ENCODE results near the gene FRMD3.

Gene FRMD3

DNA sequence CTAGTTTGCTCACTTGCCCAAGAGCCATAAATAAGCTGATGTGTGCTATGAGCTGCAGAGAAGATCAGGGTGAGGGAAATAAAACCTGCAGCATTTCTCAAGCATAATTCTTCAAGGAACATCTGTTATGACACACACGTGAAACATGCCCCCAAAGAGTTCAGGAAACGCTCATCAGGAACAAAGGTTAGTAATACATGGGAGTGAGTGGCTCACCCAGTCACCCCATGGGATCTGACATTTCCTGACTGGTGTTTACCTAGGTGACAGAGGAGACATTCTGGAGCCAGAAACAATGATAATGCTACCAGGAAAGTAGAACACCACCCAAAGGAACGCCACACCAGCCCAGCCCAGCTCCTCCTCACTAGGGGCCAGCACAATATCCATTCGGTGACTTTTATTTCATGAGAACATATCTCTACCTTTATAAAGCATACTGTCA lies 66.0 kb downstream of the FRMD3 start:
- peak; percentile 90 for DNase-seq

DNA sequence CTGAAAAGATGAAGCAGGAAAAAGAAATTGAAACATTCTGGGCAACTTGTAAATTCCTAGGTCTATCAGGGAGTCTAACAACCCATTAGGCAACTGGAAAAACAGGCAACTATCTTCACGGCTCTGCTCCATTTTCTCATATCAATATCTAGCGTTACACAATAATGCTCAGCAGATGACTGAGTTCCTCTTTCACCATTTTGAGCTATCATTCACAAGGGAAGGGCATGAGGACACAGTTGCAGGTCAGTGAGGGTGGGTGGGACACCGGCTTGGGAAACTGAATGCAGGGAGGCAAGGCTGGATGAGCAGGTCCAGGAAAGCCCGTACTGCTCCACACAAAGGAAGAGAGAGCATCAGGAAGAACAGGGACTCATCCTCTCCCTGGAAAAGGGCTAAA lies 67.0 kb downstream of the FRMD3 start:
- DNase-seq: no peak

DNA sequence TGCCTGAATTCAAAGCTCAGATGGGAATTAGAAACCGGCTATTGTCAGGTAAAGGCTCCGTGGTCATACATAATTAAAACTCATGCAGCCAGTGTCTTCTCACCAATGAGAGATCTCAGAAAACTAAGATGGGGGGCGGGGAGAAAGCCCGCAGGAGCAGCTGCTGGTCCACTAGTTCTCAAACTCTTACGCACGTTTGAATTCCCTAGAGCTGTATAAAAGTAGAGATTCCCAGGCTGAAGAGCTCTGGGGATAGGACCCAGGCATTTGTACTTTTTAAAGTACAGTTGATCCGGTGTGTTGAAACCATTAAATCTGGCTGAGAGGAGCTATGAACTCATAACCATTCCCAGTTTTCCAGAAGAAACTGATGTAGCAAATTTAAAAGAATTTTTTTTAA lies 68.5 kb downstream of the FRMD3 start:
- DNase-seq: no peak

DNA sequence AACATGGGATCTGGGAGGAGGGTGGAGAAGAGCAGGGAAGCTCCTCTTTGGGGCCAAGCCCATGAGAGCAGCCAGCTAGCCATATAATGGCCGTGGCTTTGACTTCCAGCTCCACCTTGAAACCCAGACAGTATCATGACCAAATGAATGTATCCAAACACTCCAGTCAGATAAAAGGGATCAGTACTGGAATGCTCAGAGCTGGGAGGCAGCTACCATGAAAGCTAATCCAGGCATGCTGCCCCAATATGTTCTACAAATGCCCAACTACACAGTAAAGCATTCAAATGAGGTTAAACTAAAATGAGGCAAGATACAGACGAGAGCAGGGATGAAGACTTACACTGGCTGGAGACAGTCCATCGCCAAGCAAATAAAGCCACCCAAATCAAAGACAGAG lies 69.4 kb downstream of the FRMD3 start:
- DNase-seq: no peak

DNA sequence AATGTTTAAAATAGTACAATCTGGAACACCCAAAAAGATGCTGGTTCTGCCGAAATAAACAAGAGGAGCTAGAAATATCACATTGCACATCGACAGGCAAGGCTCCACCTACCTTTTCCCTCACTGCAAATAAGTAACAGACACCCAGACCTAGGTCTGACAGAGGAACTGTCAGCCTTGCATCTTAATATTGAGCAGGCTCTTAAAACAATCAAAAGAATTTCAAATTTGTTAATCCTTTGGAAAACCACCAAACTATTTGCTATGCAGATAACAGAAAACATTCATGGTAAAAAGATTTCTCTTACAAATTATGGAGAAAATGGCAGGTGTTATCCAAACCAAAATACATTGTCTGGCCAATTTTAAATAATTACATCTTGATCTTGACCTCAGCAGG lies 71.3 kb downstream of the FRMD3 start:
- DNase-seq: peak; percentile 58

DNA sequence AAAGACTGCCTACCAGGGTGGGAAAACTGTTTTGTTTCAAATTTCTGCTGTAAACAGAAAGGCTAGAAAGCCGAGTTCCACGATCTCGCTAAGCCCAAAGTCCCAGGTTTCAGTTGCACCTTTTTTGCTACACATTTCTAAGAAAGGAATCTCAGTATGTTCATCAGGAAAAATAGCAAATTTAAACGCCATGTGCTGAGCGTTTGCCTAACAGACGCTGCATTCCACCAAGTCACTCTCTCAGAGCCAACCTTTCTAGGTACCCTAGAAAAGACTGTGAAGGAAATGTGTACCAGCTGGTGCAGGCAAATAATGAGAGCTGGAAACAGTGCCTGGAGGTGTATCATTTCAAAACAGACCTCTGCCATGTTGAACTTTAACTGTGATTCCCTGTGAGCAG lies 71.8 kb downstream of the FRMD3 start:
- peak; percentile 72 for DNase-seq

DNA sequence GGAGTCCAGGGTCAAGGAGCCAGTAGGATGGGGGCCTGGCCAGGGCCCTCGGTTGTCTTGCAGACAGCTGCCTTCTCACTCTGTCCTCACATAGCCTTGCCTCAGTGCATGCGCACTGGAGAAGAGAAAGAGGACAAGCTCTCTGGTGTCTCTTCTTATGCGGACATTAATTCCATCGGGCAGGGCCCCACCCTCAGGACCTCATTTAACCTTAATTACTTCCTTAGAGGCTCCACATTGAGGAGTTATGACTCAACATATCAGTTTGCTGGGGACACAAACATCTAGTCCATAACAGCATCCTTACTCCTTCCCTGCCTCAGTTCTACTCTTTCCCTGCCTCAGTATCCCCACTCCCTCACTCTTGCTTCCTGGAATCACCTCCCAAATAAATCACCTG lies 78.4 kb downstream of the FRMD3 start:
- DNase-seq: no peak

DNA sequence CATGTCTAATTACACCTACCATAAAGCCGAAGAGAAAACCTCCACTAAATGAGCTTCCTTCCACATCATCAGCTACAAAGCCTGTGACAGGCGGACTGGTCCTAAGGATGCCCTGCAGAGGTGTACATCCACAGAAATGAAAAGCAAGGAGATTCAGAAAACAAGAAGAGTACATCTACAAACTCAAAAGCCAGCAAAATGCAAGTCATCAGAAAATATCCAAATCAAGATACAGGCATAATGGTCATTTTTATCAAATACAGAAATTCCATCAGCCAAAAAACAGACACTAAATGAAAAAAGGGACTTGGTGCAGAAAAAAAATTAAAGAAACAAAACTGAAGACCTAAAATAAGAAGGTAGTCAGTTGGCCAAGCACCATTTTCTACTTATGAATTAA lies 79.7 kb downstream of the FRMD3 start:
- DNase-seq: no peak

DNA sequence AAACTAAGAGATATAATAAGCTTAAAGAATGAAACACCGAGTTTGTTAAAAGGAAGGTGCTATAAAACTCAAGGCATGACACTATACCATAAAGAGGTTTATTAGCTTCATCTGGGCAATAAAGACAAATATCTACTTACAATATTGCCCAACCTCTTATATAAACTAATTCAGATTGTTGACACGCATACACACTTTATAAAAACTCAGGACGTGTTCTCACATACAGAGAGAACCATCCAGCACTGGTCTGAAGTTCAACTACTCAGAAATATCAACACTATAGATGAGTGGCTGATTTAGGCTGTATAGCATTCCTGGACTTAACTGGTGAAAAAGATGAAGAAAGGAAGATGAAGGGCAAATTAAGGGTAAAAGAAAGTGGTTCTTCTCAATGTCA lies 81.2 kb downstream of the FRMD3 start:
- DNase-seq: no peak

DNA sequence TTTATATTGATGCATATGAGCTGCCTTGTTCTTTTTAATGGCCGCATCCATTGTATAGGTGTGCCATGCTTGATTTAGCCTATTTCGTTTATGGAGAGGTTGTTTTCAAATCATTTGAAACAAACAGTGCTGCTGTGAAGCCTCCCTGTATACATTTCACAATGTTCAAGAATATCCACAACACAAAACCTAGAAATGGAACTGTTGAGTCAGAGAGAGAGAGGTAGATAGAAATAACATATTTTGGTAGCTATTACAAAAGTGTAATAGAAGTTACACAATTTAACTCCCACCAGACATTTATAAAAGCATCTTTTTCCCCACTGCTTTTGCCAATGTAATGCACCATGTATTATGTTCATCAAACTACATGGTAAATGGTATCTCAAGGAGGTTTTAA lies 82.0 kb downstream of the FRMD3 start:
- no peak for DNase-seq

DNA sequence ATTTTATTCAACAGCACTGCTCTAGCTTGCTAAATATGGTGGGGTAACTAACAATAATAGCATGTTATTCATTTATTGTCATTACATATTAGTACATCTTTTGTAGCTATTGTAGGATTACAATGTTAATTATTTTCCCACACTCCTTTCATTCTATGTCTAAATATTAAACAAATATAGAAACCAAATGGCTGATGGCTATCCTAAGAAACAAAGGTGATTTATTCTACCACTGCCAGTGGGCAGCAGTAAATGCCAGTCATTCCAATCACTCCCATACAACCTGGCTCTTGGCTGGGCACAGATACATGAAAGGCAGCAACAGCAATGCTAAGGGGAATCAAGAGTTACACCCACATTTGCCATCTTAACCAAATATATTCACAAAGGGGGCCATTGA lies 84.1 kb downstream of the FRMD3 start:
- no peak for DNase-seq

DNA sequence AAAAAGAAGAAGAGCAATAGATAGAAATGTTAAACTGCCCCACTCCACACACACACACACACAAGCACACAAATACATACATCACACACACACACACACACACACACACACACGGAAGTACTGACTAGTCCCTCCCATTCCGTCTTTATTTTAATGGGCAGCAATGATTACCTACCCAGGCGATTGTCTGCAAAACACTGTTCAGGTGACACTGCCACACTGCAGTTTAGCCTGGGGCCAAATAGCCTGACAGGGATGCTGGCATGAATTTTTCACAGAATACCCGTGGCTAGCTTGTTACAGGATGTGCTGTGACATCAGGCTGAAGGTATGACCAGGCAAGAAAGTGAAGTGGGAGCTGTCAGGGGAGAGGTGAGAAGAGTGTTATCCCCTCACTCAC lies 86.9 kb downstream of the FRMD3 start:
- DNase-seq: peak; percentile 97

DNA sequence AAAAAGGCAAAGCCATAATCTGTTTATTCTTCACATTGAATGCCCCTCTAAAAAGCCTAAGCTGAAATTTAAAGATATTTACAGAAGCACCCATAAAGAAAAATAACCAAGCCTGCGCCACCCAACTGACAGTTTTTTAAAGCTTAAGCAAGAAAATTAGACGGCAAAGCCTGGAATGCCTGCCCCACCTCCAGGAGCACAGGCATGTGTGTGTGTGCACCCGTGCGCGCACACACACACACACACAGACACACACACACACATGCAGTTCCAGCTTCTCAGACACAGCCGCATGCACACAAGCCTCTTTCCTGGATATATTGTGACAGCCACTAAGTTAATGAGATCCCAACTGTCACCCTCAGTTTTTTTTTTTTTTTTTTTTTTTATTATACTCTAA lies 88.2 kb downstream of the FRMD3 start:
- DNase-seq: peak; percentile 36

DNA sequence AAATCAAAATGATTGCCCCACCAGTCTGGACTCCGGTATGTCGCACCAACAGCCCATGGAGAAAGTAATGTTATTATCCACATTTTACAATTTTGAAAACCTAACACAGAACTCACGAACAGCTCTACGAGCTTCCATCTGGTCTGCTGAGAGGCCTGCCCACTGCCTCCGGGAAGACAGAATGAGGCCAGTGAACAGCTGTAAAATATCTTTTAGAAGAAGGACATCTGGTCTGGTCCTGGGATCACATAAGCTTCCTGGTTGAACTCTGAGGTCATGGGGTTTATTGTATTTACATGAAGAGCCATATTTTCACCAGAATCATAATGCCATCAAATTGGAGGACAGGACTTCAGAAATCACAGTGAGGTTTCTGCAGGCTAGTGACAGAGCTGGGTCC lies 89.0 kb downstream of the FRMD3 start:
- DNase-seq: peak; percentile 41

DNA sequence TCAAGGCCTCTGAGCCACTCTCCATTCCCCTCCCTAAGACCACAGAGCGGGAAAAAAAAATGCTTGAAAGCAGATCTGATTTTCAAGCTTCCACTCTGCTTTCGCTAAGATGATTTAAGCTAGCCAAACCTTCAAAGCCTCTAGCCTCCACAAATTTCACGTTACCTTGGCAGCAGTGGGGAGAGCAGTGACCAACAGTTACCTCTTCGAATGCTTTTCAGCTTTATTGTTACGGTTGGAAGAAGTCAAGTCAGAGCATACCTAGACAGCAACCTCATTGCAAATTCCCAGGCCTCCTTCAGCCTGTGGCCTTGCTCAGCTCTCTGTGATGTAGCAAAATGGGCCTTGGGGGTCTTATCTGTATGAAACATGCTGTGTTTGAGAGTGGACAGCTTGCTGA lies 89.6 kb downstream of the FRMD3 start:
- no peak for DNase-seq

DNA sequence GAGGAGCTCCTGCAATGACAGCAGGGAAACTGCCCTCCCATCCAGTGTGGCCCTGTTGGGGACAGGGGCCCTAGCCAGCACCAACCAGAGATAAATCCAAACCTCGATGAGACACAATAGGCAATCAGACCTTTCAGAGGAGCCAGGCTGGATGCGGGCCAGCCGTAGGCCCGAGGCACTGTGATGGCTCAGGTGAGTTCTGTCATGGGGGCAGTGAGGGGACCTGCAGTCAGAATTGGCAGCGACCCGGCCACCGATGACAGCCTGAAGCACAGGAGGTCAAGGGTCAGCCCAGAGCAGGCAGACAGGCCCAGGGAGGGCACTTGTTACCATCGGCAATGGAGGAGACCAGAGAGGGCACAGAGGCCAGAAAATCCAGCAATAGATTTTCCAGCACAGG lies 90.8 kb downstream of the FRMD3 start:
- no peak for DNase-seq

DNA sequence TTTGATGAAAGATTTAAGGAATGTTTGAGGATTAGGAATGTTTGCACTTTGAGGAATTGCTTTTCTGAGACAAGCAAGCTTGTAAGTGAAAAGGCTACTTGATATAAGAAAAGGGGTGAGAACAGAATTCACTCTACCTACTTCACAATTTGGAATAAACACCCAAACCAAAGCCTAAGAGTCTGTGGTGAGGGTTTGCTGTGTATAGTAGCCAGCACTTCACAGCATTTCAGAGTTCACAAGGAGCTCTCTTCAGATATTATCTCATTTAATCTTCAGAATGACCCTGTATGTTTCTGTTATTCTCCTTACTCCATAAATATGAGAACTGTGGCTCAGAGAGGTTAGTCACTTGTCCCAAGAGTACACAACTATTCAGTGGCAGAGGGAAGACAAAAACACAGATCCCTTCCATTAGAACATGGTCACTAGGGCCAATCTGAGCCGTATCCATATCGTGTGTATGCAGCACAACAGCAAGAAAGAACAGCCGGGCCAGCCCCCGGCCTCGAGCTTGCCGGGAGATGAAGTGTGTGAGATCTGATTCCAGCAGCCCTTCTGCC lies 92.4 kb downstream of the FRMD3 start:
- DNase-seq: no peak

DNA sequence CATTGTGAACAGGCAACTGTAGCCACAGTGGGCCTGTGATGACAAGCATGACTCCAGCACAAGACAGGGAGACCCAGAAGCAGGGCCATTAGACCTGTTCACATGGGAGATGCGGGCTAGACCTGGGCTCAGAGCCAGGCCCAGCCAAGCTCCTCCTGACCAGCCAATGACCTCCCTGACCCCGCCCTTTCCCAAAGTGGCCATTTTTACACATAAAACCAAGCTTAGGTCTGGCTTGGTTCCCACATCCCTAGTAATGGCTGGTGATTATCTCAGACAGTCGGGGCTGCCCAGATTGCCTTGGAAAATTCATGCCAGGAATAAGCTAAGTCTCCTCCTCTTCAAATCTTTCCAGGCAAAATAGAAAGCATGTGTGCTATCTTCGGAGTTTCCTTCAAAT lies 94.1 kb downstream of the FRMD3 start:
- peak; percentile 37 for DNase-seq

DNA sequence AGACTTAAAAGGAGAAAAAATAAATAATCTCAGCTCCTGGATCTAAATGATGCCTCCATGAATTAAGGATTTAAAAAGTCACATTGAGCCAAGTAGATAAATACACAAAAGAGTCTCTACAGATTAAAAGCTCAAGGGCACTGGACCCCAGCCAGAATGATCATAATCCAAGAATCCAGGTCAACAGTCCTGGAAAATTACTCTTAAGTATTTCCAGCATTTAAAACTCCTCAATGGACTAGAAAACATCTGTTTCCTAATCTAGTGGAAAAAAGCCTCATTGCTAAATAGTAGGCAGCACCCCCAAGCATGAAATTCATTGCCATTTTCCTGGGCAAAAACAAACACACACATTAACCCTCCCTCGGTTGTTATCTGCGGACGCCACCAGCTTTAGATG lies 96.8 kb downstream of the FRMD3 start:
- peak; percentile 72 for DNase-seq

DNA sequence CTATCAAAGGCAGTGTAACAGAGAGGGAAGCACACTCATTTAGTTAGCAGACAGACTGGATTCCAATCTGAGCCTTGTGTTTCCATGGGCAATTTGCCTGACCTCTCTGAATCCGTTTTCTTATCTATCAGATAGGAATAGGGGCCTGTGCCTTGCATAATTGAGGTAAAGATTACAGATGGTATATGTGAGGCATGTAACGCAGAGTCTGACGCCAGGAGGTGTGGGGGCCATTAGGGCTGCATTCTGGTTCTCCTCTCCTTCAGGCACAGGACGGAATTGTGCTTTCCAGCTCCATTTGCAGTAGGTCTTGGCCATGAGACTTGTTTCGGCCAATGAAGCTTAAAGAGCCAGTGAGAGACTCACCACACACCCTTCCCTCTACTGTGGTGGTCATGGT lies 97.6 kb downstream of the FRMD3 start:
- DNase-seq: no peak

DNA sequence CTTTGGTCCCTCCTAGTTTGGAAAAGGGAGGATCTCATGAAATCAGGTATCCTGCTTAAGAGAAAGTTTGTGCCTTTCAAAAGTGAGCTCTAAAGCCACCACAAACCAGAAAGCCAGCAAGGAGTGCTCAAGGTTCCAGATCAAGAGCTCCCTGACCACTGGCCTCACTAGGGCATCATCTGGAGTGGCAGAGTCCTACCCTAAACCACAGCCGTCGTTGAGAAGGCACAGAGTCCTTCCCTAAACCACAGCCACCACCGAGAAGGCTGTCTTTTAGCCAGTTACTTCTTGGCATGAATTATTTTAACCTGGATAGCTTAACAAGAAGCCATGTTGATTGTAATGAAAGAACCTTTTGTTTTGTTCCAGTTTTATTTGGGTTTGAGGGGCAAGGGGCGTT lies 102.9 kb downstream of the FRMD3 start:
- DNase-seq: no peak

DNA sequence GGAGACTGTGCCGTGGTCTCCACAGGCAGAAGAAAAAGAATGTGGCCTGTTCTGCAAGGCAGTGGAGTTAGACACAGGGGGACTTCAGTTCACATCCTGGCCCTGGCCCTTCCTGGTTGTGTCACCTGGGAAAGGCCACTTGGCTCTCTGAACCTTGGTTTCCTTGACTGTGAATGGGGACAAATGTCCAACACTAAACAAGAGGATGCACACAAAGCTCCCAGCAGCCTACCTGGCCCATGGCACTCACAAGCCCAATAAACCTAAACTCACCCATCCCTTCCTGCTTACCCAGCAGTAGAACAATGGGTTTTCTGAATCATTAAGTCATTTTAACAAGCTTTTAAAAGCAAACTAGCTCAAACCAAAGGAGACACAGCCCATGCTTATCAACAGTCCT lies 103.9 kb downstream of the FRMD3 start:
- DNase-seq: no peak

DNA sequence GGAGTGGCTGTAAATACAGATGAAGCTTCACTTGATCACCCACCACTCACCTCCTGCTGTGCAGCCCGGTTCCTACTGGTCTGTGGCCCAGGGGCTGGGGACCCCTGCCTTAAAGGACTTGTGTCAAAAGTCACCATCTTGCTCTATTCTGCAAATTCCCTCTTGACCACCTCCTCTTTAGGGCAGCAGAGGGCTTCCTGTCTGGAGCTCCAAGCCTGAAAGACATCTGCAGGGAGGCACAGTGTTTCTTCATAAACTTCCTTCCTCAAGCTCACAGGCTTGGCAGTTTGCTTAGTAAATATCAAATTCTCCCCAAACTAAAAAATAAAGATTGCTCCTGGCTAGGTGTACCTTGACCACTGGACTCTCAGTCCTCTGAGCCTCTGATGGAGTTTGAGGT lies 104.4 kb downstream of the FRMD3 start:
- DNase-seq: no peak

DNA sequence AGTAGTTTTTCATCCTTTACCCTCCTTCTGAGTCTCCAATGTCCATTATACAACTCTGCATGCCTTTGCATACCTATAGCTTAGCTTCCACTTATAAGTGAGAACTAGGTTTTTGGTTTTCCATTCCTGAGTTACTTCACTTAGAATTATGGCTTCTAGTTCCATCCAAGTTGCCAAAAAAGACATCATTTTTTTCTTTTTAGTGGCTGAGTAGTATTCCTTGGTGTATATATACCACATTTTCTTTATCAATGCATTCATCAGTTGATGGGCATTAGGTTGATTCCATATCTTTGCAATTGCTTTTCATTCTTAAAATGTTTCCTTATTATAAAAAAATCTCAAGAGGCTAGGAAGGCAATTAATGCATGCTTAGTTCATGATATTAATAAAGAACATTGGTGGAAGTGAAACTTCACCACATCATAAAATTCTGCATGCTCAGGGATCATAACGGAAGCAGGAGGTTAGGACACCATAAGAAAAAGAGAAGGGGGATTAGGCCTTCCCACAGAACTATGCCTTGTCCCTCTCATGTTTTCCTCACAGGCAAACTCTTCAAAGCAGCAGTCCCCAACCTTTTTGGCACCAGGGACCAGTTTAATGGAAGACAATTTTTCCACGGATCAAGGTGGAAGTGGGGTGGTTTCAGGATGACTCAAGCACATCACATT lies 105.2 kb downstream of the FRMD3 start:
- no peak for DNase-seq

DNA sequence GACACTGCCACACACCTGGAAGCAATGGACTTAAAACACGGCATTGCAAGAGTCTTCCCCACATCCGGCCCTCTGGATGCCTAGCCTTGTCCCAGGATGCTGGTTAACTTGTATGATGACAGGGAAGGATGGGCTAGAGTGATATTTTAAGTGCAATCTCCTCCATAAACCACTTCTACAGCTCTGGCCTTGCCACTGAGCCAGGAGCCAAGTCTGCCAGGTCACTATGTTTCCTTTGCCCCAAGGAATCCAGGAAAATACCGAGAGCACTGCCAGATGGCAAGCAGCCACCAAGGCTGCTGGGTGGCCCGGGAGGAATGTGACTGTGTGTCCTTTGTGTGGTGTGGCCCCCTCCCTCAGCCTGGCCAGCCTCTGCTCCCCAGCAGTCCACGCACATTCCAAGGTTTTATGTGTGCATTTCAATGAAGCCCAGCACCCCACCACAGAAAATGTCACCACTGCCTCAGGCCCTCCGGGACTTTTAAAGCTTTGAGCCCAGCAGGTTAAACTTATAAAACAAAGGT lies 106.0 kb downstream of the FRMD3 start:
- peak; percentile 9 for DNase-seq

Data from NCI-H69 (cell line).